HL-60 (cell line): ENCODE data around the gene KCNH1.

ENCODE experiments used
- DNase-seq, 2 experiments: peaks; one replicate each; pipeline ENCODE4 v3.0.0-alpha.2; 2010 to 2020; ENCODE audit warnings: low read depth in 1 of 2, low spot score in 1 of 2
- H3K27ac ChIP-seq: fragments of 250-450 bp; sonication (Bioruptor Pico); replicated peaks from 2 replicates; pipeline ENCODE4 v1.5.1; 2020; ENCODE audit warnings: mild to moderate bottlenecking, moderate library complexity
- H3K27me3 ChIP-seq: fragments of 250-450 bp; sonication (Bioruptor Pico); 2 replicates; pipeline ENCODE4 v1.5.1; 2021; ENCODE audit warnings: mild to moderate bottlenecking, moderate library complexity; ENCODE audit not compliant: insufficient read depth, poor library complexity, severe bottlenecking
- H3K4me3 ChIP-seq: replicated peaks from 2 replicates; pipeline ENCODE4 v1.5.1; 2011; ENCODE audit warnings: mild to moderate bottlenecking, control low read depth, low read length; ENCODE audit not compliant: insufficient read depth
- CTCF ChIP-seq: IDR thresholded peaks from one replicate; pipeline ENCODE4 v1.5.1; 2011; ENCODE audit warnings: low read length, control low read depth, inconsistent platforms; ENCODE audit not compliant: insufficient read depth
- GABPA ChIP-seq: IDR thresholded peaks from 2 replicates; pipeline ENCODE4 v1.6.1; 2012; ENCODE audit warnings: low read depth
- POLR2AphosphoS5 ChIP-seq: IDR thresholded peaks from 2 replicates; pipeline ENCODE4 v1.6.1; 2012; ENCODE audit warnings: low read depth
- REST ChIP-seq: IDR thresholded peaks from 2 replicates; pipeline ENCODE4 v1.6.1; 2012; ENCODE audit warnings: low read depth; ENCODE audit not compliant: insufficient replicate concordance
- SPI1 ChIP-seq: IDR thresholded peaks from 2 replicates; pipeline ENCODE4 v1.6.1; 2012; ENCODE audit warnings: low read depth, mild to moderate bottlenecking, borderline replicate concordance

KCNH1 gene

GRCh38 chr1:210900820-210901219, 233.1 kb downstream of the KCNH1 start:
- no peak for DNase-seq
- TF ChIP-seq GABPA (no peak), REST (no peak), CTCF (no peak), POLR2AphosphoS5 (no peak), SPI1 (no peak)
- no peaks in the 10 kb centered on the region for H3K27me3 ChIP-seq
- no peak overlapping the region for H3K4me3 ChIP-seq
- H3K27ac ChIP-seq, result no peak overlapping the region

- TF ChIP-seq POLR2AphosphoS5 (no peak), GABPA (no peak), SPI1 (no peak), REST (no peak), CTCF (no peak)
- no peaks in the 10 kb centered on the region for H3K27me3 ChIP-seq
- no peak overlapping the region for H3K27ac ChIP-seq
- DNase-seq, result no peak
- H3K4me3 ChIP-seq, result no peak overlapping the region
Observed at GRCh38 chr1:210900079-210900478, 233.9 kb downstream of the KCNH1 start.

GRCh38 chr1:210899676-210900075, 234.3 kb downstream of the KCNH1 start:
- Histone ChIP-seq H3K27me3 (no peaks in the 10 kb centered on the region), H3K4me3 (no peak overlapping the region), H3K27ac (no peak overlapping the region)
- no peak for TF ChIP-seq REST
- no peak for TF ChIP-seq GABPA
- TF ChIP-seq CTCF, result no peak
- TF ChIP-seq POLR2AphosphoS5, result no peak
- TF ChIP-seq SPI1, result no peak
- no peak for DNase-seq
